ENCODE results near the gene SEL1L3. TPM values are rescaled to one million over a fixed set of nuclear protein-coding genes. Genes with fewer than 3 reads are reported as not detected.

SEL1L3 gene
- polyA plus RNA-seq, 3 donors: 22.9 to 24.9 (median 23.1) TPM

Other genes starting within 250 kb of the SEL1L3 start
- 10 to 100 TPM; 24.1 to 30.7 (median 25.2) TPM for gene SLC34A2, start 207.1 kb downstream of the SEL1L3 start, polyA plus RNA-seq (ENCODE audit: insufficient read length in 3 of 3)
- gene SMIM20, start 51.2 kb upstream of the SEL1L3 start, polyA plus RNA-seq (ENCODE audit: insufficient read length in 3 of 3): 10 to 100 TPM; 45.1 to 51.3 (median 48.0) TPM